Head of caudate nucleus (tissue), 42 donors: ENCODE results near the gene SLC25A33.
"Not testable (repeated sequence)": the region's sequence is repeated elsewhere in the genome, so short reads cannot be mapped to it uniquely, and the experiment has no call there.

ENCODE experiments used
- DNase-seq, 42 donors: peaks; one replicate each; pipeline versions ENCODE4 v3.0.0 to v3.0.0-alpha.2; 2020 to 2021; ENCODE audit warnings: mixed read lengths in 7 of 42
- intact Hi-C: fragments of 100-400 bp; cut with DNase I; formaldehyde crosslinking; loops from one replicate; pipeline ENCODE4 v1.15.0; 2022

The SLC25A33 gene

DNA sequence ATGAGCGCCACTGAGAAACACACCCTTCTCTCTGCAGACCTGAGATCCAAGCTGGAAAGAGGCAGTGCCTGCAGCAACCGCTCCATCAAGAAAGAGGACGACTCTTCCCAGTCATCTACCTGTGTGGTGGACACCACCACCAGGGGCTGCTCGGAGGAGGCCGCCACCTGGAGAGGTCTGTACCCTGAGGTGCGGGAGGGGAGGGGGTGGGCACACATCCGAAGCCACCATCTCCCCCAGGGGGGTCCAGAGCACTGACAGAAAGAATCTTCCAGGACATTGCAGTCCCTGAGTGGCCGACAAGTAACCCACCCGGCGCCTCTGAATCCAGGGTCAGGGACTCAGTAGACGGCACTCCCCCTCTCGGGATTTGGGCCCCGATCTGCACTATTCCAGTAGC lies 72.5 kb downstream of the SLC25A33 start:
- no peak for DNase-seq
- intact Hi-C loops, result no loop called here

DNA sequence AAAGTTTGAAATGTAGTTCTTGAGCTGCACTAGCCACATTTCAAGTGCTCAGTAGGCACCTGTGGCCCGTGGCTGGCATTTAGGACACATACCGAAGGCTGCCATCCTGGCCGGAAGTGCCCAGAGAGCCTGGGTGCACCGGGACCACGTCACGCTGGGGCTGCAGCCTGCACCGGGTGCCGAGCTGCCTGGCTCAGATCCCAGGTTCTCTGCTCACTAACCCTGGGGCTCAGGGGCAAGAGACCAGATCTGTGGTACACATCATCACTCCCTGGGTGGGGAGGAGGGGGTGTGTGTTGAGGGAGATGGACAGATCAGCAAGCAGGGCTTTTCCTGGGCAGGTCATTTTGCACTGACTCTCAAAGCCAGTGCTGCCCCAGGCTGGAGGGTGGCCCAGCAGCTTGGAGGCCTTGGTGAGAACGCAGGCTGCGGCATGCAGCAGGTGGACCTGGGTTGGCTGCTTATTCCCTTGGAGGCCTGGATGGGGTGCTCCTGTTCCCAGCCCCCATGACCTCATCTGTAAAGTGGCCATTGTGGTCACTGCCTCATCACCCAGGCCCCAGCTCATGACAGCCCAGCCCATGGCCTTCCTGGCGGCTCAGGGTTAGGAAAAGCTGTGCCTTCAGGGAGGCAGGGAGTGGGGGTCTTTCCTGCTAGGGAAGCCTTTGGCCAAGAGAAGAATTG lies 73.0 kb downstream of the SLC25A33 start:
- DNase-seq, result no peak
- intact Hi-C loops, result no loop called here

DNA sequence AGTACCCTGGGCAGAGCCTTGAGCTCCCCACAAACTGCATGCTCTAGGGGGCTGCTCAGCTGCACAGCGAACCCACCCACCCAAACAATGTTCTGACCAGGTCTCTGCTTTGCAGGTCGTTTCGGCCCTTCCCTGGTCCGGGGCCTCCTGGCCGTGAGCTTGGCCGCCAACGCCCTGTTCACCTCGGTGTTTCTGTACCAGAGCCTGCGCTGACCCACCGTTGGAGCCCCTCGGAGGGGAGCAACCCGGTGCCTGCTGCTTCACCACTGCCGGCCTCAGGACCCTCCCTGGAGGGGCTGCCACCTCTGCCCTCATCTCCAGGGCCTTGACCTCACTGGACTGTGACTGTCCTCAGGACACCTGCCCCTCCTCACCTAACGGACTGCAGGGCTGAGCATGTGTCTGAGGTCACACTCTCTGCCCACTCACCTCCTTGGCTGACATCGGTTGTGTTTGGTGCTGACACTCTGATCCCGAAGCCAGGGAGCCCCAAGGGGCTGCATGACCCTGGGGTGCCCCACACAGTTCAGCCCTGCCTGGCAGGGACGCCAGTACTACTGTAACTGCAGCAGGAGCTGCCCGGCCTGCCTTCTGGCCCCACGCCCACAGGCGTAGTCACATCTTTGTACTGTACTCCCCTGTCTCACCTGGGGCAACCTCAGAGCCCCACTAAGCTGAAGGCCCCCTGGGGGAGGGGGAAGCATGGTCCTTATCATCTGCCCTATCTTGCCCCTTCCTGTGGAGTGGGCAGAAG lies 73.8 kb downstream of the SLC25A33 start:
- no peak for DNase-seq

DNA sequence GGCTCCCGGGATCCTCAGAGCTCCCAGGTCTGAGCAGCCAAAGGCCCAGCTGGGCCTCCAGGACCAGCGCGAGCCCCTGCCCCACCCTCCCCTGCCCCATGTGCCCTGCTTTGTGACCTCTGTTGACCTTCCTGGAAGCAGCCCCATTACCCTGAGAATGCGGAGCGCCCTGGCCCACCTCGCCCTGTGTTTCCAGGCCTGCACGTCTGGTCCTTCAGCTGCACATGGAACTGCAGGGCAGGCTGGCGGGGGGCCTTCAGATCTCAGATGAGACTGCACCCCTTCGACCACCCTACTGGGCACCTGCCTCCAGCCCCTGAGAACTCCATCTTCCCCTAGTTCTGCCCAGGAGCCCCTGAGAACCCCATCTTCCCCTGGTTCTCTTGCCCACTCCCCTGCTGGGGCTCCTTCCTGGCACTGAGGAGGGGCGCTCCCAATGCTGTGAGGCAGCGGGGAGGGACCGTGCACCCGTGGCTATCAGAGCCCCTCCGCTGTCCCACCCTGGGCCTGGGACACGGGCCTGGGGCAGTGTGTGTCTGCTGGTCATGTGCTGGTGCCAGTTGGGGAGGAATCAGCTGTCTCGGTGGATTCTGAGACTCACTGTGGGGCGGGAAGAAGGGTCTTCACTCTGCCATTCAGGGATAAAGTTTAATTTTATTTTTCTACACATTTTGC lies 74.5 kb downstream of the SLC25A33 start:
- DNase-seq, result no peak
- intact Hi-C loops, result no loop called here

More for the DNA sequence above, 73.8 kb downstream of the SLC25A33 start:
- intact Hi-C loops, result no loop called here

GRCh38 chr1:9615316-9616063 lies 76.2 kb downstream of the SLC25A33 start:
- peak; percentile 44 to 85 (median 67) for DNase-seq
- intact Hi-C loops, result no loop called here

DNA sequence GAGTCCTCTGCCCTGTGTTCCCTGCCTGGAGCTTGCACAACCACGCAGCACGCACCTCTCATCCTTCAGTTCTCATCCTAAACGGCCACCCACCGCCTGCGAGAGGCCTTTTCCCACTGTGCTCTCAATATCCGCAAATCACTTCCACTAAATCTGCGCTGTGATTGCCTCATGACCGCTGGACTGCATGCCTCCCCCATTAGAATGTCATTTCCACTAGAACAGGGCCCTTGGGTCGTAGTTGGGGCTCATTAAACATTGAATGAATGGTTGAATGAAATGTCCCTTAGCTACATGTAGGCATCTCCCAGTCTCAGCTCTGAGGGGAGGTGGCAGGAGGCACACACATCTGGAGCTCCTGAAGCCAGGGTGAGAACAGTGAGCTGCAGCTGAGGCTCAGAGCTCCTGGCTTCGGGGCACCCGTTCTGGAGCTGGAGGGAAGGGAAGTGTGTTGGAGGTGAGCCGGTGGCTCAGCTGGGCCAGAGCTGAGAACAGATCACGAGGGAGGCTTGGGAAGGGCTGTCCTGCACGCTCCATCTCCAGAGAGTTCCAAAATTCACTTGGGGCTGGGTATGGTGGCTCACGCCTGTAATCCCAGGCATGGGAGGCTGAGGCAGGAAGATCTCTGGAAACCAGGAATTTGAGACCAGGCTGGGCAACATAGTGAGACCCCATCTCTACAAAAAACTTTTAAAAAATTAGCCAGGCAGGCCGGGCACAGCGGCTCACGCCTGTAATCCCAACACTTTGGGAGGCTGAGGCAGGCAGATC lies 79.8 kb downstream of the SLC25A33 start:
- no peak for DNase-seq
- intact Hi-C loops, result no loop called here

DNA sequence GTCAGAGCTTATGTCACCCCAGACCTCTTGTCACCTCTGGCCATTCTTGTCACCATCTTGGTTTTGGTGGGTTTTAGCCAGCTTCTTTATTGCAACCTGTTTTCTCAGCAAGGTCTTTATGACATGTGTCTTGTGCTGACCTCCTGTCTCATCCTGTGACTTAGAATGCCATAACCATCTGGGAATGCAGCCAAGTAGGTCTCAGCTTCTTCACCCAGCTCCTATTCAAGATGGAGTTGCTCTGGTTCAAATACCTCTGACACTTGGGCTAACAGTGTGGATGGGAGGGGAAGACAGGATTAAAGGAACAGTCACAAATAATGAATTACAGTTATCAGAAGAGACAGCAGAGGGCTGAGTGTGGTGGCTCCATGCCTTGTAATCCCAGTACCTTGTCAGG lies 81.8 kb downstream of the SLC25A33 start:
- DNase-seq, result no peak
- intact Hi-C loops, result loop anchor here (10.0 kb wide), 1 partner anchor 244 kb away; no protein-coding TSS in a partner anchor

DNA sequence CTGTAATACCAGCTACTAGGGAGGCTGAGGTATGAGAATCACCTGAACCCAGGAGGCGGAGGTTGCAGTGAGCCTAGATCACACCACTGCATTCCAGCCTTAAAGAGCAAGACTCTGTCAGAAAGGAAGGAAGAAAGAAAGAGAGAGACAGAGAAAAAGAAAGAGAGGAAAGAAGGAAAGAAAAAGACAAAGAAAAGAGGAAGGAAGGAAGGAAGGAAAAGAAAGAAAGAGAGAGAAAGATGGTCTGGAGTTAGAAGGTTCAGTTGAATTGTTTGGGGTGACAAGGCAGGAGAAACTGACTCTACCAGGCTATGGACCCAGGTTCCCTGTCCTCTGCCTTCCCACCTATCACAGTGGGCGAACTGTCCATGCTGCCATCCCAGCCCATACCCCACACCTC lies 84.8 kb downstream of the SLC25A33 start:
- DNase-seq, result no peak
- intact Hi-C loops, result loop anchor here (10.0 kb wide), 1 partner anchor 241 kb away; no protein-coding TSS in a partner anchor

- not testable (repeated sequence) for DNase-seq
- intact Hi-C loops, result loop anchor here (10.0 kb wide), 1 partner anchor 240 kb away; no protein-coding TSS in a partner anchor
Measured at GRCh38 chr1:9625030-9625429, 85.8 kb downstream of the SLC25A33 start.

- DNase-seq, result no peak
- intact Hi-C loops, result loop anchor here (10.0 kb wide), 1 partner anchor 239 kb away; no protein-coding TSS in a partner anchor
Measured at GRCh38 chr1:9626201-9626608, 86.9 kb downstream of the SLC25A33 start.

GRCh38 chr1:9628541-9629444 lies 89.5 kb downstream of the SLC25A33 start:
- no peak for DNase-seq
- intact Hi-C loops, result loop anchor here (10.0 kb wide), 1 partner anchor 236 kb away; no protein-coding TSS in a partner anchor

- intact Hi-C loops, result loop anchor here (10.0 kb wide), 1 partner anchor 235 kb away; no protein-coding TSS in a partner anchor
- DNase-seq, result peak in 27 of 42 donors; percentile 2 to 58 (median 35)
Measured at GRCh38 chr1:9629445-9630201, 90.4 kb downstream of the SLC25A33 start.

- no peak for DNase-seq
- intact Hi-C loops, result no loop called here
Measured at GRCh38 chr1:9630331-9631111, 91.3 kb downstream of the SLC25A33 start.

- intact Hi-C loops, result no loop called here
- DNase-seq, result no peak
Measured at GRCh38 chr1:9631613-9632012, 92.3 kb downstream of the SLC25A33 start.

- no peak for DNase-seq
- intact Hi-C loops, result no loop called here
Measured at GRCh38 chr1:9633493-9633892, 94.2 kb downstream of the SLC25A33 start.

GRCh38 chr1:9634582-9634981 lies 95.3 kb downstream of the SLC25A33 start:
- intact Hi-C loops, result no loop called here
- DNase-seq, result no peak
